ENCODE results near the gene ZNF358.

- TF ChIP-seq POLR2AphosphoS5 (IDR thresholded peaks at IDR 0.05; ENCODE audit: low read depth, low read length) (no peak), TAF1 (IDR thresholded peaks at IDR 0.05; ENCODE audit: borderline replicate concordance, insufficient read depth, low read length) (no peak)
These were observed 13.4 kb upstream of the ZNF358 start for GRCh38 chr19:7502552-7502951.

Measured in PFSK-1 (cell line).